SK-N-SH (cell line): ENCODE data around the gene CFTR. TPM values are rescaled to one million over a fixed set of nuclear protein-coding genes. Genes with fewer than 3 reads are reported as not detected.

ENCODE experiments used
- CTCF ChIA-PET: fragments of 300-600, 350-600 bp; formaldehyde crosslinking; extraction: SDS; loops from one replicate; lab custom pipeline; 2021; lab: Yijun Ruan, JAX
- POLR2A ChIA-PET: fragments of 350-600 bp; sonication (Branson Sonifier 250); formaldehyde crosslinking; extraction: SDS; loops from one replicate; lab custom pipeline; 2020; ENCODE audit warnings: antibody characterized with exemption, inconsistent platforms; lab: Yijun Ruan, JAX
- DNase-seq: peaks from one replicate; pipeline ENCODE4 v3.0.0; 2012
- H2AFZ ChIP-seq: fragments of 200-600 bp; sonication (generic); 2 replicates; pipeline ENCODE4 v1.8.1; 2016; ENCODE audit warnings: antibody characterized with exemption, mild to moderate bottlenecking, low read depth
- H3F3A ChIP-seq: fragments of 200-600 bp; sonication (generic); replicated peaks from 2 replicates; pipeline ENCODE3; 2016; ENCODE audit warnings: antibody characterized with exemption, mild to moderate bottlenecking; ENCODE audit not compliant: insufficient read depth
- H3K27ac ChIP-seq, 2 experiments: fragments of 200-500 bp in 1 of 2; fragments of 200-600 bp in 1 of 2; sonication (Bioruptor generic) in 1 of 2; sonication (generic), shearing (Covaris generic) in 1 of 2; 2 replicates each; pipeline versions ENCODE4 v1.5.1 to v1.6.1; 2014 to 2016; ENCODE audit warnings: low read depth in 2 of 2, inconsistent platforms in 1 of 2, low read length in 1 of 2, mild to moderate bottlenecking in 1 of 2, mixed read lengths in 1 of 2
- H3K27me3 ChIP-seq: fragments of 200-600 bp; sonication (generic), shearing (Covaris generic); 2 replicates; pipeline ENCODE4 v1.6.1; 2016; ENCODE audit warnings: mixed run types; ENCODE audit not compliant: insufficient read depth
- H3K36me3 ChIP-seq, 2 experiments: fragments of 200-500 bp in 1 of 2; fragments of 200-600 bp in 1 of 2; sonication (Bioruptor generic) in 1 of 2; sonication (generic) in 1 of 2; replicated peaks in 1 of 2; 2 replicates each; pipeline versions ENCODE3 to v1.5.1; 2014 to 2016; ENCODE audit warnings: low read length in 1 of 2, mild to moderate bottlenecking in 1 of 2; ENCODE audit not compliant: insufficient read depth in 2 of 2, control insufficient read depth in 1 of 2
- H3K4me1 ChIP-seq, 2 experiments: fragments of 200-500 bp in 1 of 2; fragments of 200-600 bp in 1 of 2; sonication (Bioruptor generic) in 1 of 2; sonication (generic), shearing (Covaris generic) in 1 of 2; 2 replicates each; pipeline versions ENCODE4 v1.5.1 to v1.6.1; 2014 to 2016; ENCODE audit warnings: low read depth in 1 of 2, low read length in 1 of 2, mixed run types in 1 of 2; ENCODE audit not compliant: insufficient read depth in 2 of 2, control insufficient read depth in 1 of 2
- H3K4me2 ChIP-seq: fragments of 200-600 bp; sonication (generic), shearing (Covaris generic); 2 replicates; pipeline ENCODE4 v1.6.1; 2017; ENCODE audit warnings: mixed run types
- H3K4me3 ChIP-seq, 2 experiments: fragments of 200-500 bp in 1 of 2; fragments of 200-600 bp in 1 of 2; sonication (Bioruptor generic) in 1 of 2; sonication (generic), shearing (Covaris generic) in 1 of 2; 2 replicates each; pipeline versions ENCODE4 v1.5.1 to v1.8.1; 2014 to 2016; ENCODE audit warnings: low read depth in 2 of 2, inconsistent platforms in 1 of 2, low read length in 1 of 2, mild to moderate bottlenecking in 1 of 2, mixed read lengths in 1 of 2, moderate library complexity in 1 of 2
- H3K79me2 ChIP-seq: fragments of 200-600 bp; sonication (generic); 2 replicates; pipeline ENCODE4 v1.8.1; 2017; ENCODE audit warnings: mild to moderate bottlenecking; ENCODE audit not compliant: insufficient read depth
- H3K9ac ChIP-seq: fragments of 200-600 bp; sonication (generic); 2 replicates; pipeline ENCODE4 v1.6.1; 2017; ENCODE audit warnings: mixed run types
- H3K9me2 ChIP-seq: fragments of 200-600 bp; sonication (generic); 2 replicates; pipeline ENCODE4 v1.6.1; 2017; ENCODE audit warnings: mixed run types
- H3K9me3 ChIP-seq: fragments of 200-600 bp; sonication (generic); 2 replicates; pipeline ENCODE4 v1.6.1; 2017; ENCODE audit warnings: mixed run types, mild to moderate bottlenecking, moderate library complexity
- H4K20me1 ChIP-seq: fragments of 200-600 bp; sonication (generic); 2 replicates; pipeline ENCODE4 v1.6.1; 2017; ENCODE audit warnings: mild to moderate bottlenecking, mixed run types; ENCODE audit not compliant: insufficient read depth
- CHD2 ChIP-seq: fragments of 150-350 bp; IDR thresholded peaks from 2 replicates; pipeline ENCODE4 v1.6.1; 2018; ENCODE audit warnings: low read length; ENCODE audit not compliant: partially characterized antibody
- CTCF ChIP-seq: fragments of 200-600 bp; sonication (generic); IDR thresholded peaks from 2 replicates; pipeline ENCODE4 v1.6.1; 2017; ENCODE audit warnings: antibody characterized with exemption, mild to moderate bottlenecking, moderate library complexity
- FOXJ3 ChIP-seq: sonication (generic); formaldehyde crosslinking; IDR thresholded peaks from 2 replicates; pipeline ENCODE4 v1.5.1; 2020; ENCODE audit warnings: mild to moderate bottlenecking, missing genetic modification reagents
- GABPA ChIP-seq: IDR thresholded peaks from 2 replicates; pipeline ENCODE4 v1.4.0; 2012; ENCODE audit warnings: low read depth, mild to moderate bottlenecking
- MXI1 ChIP-seq: IDR thresholded peaks from 2 replicates; pipeline ENCODE4 v1.6.1; 2012; ENCODE audit warnings: mild to moderate bottlenecking, low read depth, low read length, improper control_type of control experiment
- NRF1 ChIP-seq: IDR thresholded peaks from 2 replicates; pipeline ENCODE4 v1.6.1; 2012; ENCODE audit warnings: low read depth, mild to moderate bottlenecking, low read length
- POLR2AphosphoS5 ChIP-seq: IDR thresholded peaks from 2 replicates; pipeline ENCODE4 v1.6.1; 2012; ENCODE audit warnings: low read depth, low read length
- RAD21 ChIP-seq: IDR thresholded peaks from 2 replicates; pipeline ENCODE4 v1.6.1; 2012; ENCODE audit warnings: mild to moderate bottlenecking, low read length
- RCOR1 ChIP-seq: fragments of 150-350 bp; IDR thresholded peaks from 2 replicates; pipeline ENCODE4 v1.6.1; 2017; ENCODE audit warnings: antibody characterized with exemption, low read length
- RFX5 ChIP-seq: IDR thresholded peaks from 2 replicates; pipeline ENCODE4 v1.6.1; 2012; ENCODE audit warnings: mild to moderate bottlenecking, improper control_type of control experiment, low read length
- SMC3 ChIP-seq: IDR thresholded peaks from 2 replicates; pipeline ENCODE4 v1.6.1; 2012; ENCODE audit warnings: low read depth, low read length, improper control_type of control experiment
- TCF12 ChIP-seq: IDR thresholded peaks from 2 replicates; pipeline ENCODE4 v1.4.0; 2012
- USF2 ChIP-seq: fragments of 150-350 bp; IDR thresholded peaks from 2 replicates; pipeline ENCODE4 v1.6.1; 2017; ENCODE audit warnings: antibody characterized with exemption, low read length, low read depth, borderline replicate concordance
- WGBS: methylation state at CpG from one replicate; pipeline ENCODE4 v1.1.6; 2017; ENCODE audit warnings: low lambda C conversion rate; 5-methylcytosine and 5-hydroxymethylcytosine counted together
- polyA plus RNA-seq, 3 experiments: library from polyadenylated mRNA; depleted of rRNA; stranded (reverse); fragments of >200 nt; gene quantifications; 2 replicates each; pipeline ENCODE4 v1.2.3, GENCODE V29; 2012
- TF ChIP-seq, protein P1 (sequence below): IDR thresholded peaks from 2 replicates; pipeline ENCODE4 v1.4.0; 2012; ENCODE audit warnings: low read depth
- TF ChIP-seq, protein P2 (sequence below): IDR thresholded peaks from 2 replicates; pipeline ENCODE4 v1.4.0; 2012; ENCODE audit warnings: low read depth, borderline replicate concordance

The CFTR gene
- polyA plus RNA-seq, 1 of the 3 experiments (the other 2 are of a cell fraction), result not detected

DNA sequence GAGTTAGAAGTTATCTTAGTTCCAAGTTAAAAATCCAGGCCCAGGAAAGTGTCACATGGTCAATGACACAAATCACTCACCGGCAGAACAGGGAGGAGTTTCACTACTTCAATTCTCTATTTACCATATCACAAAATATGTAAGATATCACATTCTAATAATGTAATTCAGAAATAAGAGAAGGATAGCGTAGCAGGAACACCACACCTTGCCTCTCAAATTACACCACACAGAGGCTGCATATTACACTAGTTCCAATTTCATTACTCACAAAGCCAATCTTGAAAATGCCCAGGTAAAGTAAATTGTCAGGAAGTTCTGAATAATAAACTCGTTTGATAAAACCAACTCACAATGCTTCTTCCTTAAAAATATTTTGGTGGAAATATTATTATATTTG, 224.2 kb downstream of the CFTR start:
- H3K9ac ChIP-seq, result no peak overlapping the region
- no peaks in the 10 kb centered on the region for H3K4me1 ChIP-seq
- TF ChIP-seq CTCF (no peak), FOXJ3 (CRISPR knock-in tag) (no peak), CHD2 (no peak), RAD21 (no peak)
- TF ChIP-seq, protein P1, sequence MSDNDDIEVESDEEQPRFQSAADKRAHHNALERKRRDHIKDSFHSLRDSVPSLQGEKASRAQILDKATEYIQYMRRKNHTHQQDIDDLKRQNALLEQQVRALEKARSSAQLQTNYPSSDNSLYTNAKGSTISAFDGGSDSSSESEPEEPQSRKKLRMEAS, result no peak
- ChIA-PET POLR2A (no interaction called here), CTCF (interaction anchor here (3.3 kb wide), 1 partner anchor 12 kb away, joined by 10 read pairs; no protein-coding TSS in a partner anchor)
- no peaks in the 10 kb centered on the region for H3K79me2 ChIP-seq
- H3K4me2 ChIP-seq, result no peak overlapping the region
- no peak for DNase-seq
- no peak overlapping the region for H3K27ac ChIP-seq
- H3K9me3 ChIP-seq, result no peaks in the 10 kb centered on the region
- H3K4me3 ChIP-seq, result no peak overlapping the region
- H3K36me3 ChIP-seq, result no peaks in the 10 kb centered on the region
- H4K20me1 ChIP-seq, result no peaks in the 10 kb centered on the region
- H2AFZ ChIP-seq, result no peak overlapping the region
- no peaks in the 10 kb centered on the region for H3K27me3 ChIP-seq
- H3K9me2 ChIP-seq, result no peaks in the 10 kb centered on the region
- 11% methylated on average over 3 of the region's 3 CpGs for WGBS
- H3F3A ChIP-seq, result no peaks in the 10 kb centered on the region

DNA sequence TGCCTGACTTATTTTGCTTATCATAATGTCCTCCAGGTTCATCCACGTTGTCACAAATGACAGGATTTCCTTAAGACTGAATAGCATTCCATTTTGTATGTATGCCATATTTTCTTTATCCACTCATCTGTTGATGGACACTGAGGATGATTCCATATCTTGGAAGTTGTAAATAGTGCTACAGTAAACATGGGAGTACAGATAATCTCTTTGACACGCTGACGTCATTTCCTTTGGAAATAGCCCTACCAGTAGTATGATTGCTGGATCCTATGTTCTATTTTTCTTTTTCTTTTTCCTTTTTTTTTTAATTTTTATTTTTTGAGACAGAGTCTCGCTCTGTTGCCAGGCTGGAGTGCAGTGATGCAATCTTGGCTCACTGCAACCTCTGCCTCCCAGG, 225.8 kb downstream of the CFTR start:
- H3F3A ChIP-seq, result no peaks in the 10 kb centered on the region
- no peaks in the 10 kb centered on the region for H3K27me3 ChIP-seq
- H3K79me2 ChIP-seq, result no peaks in the 10 kb centered on the region
- H3K36me3 ChIP-seq, result no peaks in the 10 kb centered on the region
- no peak for TF ChIP-seq RFX5
- no peak for TF ChIP-seq POLR2AphosphoS5
- no peak for TF ChIP-seq USF2
- TF ChIP-seq TCF12, result no peak
- TF ChIP-seq RCOR1, result no peak
- TF ChIP-seq SMC3, result no peak
- TF ChIP-seq, protein P2, sequence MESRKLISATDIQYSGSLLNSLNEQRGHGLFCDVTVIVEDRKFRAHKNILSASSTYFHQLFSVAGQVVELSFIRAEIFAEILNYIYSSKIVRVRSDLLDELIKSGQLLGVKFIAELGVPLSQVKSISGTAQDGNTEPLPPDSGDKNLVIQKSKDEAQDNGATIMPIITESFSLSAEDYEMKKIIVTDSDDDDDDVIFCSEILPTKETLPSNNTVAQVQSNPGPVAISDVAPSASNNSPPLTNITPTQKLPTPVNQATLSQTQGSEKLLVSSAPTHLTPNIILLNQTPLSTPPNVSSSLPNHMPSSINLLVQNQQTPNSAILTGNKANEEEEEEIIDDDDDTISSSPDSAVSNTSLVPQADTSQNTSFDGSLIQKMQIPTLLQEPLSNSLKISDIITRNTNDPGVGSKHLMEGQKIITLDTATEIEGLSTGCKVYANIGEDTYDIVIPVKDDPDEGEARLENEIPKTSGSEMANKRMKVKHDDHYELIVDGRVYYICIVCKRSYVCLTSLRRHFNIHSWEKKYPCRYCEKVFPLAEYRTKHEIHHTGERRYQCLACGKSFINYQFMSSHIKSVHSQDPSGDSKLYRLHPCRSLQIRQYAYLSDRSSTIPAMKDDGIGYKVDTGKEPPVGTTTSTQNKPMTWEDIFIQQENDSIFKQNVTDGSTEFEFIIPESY, result no peak
- TF ChIP-seq GABPA, result no peak
- no peak for TF ChIP-seq NRF1
- no peak for TF ChIP-seq MXI1
- H2AFZ ChIP-seq, result no peak overlapping the region
- no peaks in the 10 kb centered on the region for H3K9me2 ChIP-seq
- H3K9me3 ChIP-seq, result no peaks in the 10 kb centered on the region
- no peak for DNase-seq
- no peak overlapping the region for H3K27ac ChIP-seq
- CTCF ChIA-PET, result no interaction called here
- H3K4me2 ChIP-seq, result no peak overlapping the region
- H3K4me3 ChIP-seq, result no peak overlapping the region
- H4K20me1 ChIP-seq, result no peaks in the 10 kb centered on the region
- 18% methylated on average over 4 of the region's 4 CpGs for WGBS
- no peak overlapping the region for H3K9ac ChIP-seq
- H3K4me1 ChIP-seq, result no peaks in the 10 kb centered on the region
- POLR2A ChIA-PET, result no interaction called here
